HEK293 (cell line): Measurements from ENCODE around the gene ARV1.
A peak's percentile ranks its signal among the peaks of the same experiment; 100 is the strongest.

Source experiments
- BCL11A ChIP-seq: fragments of 450-650 bp; formaldehyde crosslinking; IDR thresholded peaks from 2 replicates; pipeline ENCODE4 v1.5.1; 2016; ENCODE audit warnings: low read depth, missing biosample characterization, missing genetic modification characterization
- EGR2 ChIP-seq: fragments of 450-650 bp; formaldehyde crosslinking; IDR thresholded peaks from 2 replicates; pipeline ENCODE4 v1.5.1; 2016; ENCODE audit warnings: low read depth, missing biosample characterization, missing genetic modification characterization
- HOXD13 ChIP-seq: sonication (generic); formaldehyde crosslinking; IDR thresholded peaks from 2 replicates; pipeline ENCODE4 v1.8.0; 2022; ENCODE audit warnings: missing genetic modification reagents, borderline replicate concordance
- KLF10 ChIP-seq: fragments of 450-650 bp; IDR thresholded peaks from 2 replicates; pipeline ENCODE4 v1.5.1; 2018; ENCODE audit warnings: missing biosample characterization, mild to moderate bottlenecking, missing genetic modification characterization
- RBAK ChIP-seq: fragments of 450-650 bp; formaldehyde crosslinking; IDR thresholded peaks from 2 replicates; pipeline ENCODE4 v1.5.1; 2016; ENCODE audit warnings: missing biosample characterization, missing genetic modification characterization
- TCF7L2 ChIP-seq: IDR thresholded peaks from 2 replicates; pipeline ENCODE4 v1.6.1; 2011; ENCODE audit warnings: low read depth, mild to moderate bottlenecking, inconsistent platforms, low read length, moderate library complexity, borderline replicate concordance
- ZBTB17 ChIP-seq: fragments of 450-650 bp; formaldehyde crosslinking; IDR thresholded peaks from 2 replicates; pipeline ENCODE4 v1.5.1; 2016; ENCODE audit warnings: missing biosample characterization, missing genetic modification characterization
- ZBTB20 ChIP-seq: fragments of 450-650 bp; formaldehyde crosslinking; IDR thresholded peaks from 2 replicates; pipeline ENCODE4 v1.5.1; 2016; ENCODE audit warnings: missing biosample characterization, missing genetic modification characterization
- ZFHX2 ChIP-seq: fragments of 450-650 bp; formaldehyde crosslinking; conservative IDR thresholded peaks from 2 replicates; pipeline ENCODE4 v1.5.1; 2016; ENCODE audit warnings: missing biosample characterization, missing genetic modification characterization
- ZNF146 ChIP-seq: fragments of 450-650 bp; formaldehyde crosslinking; IDR thresholded peaks from 2 replicates; pipeline ENCODE4 v1.5.1; 2016; ENCODE audit warnings: missing biosample characterization, missing genetic modification characterization
- ZNF174 ChIP-seq: fragments of 450-650 bp; formaldehyde crosslinking; IDR thresholded peaks from 2 replicates; pipeline ENCODE4 v1.5.0; 2017; ENCODE audit warnings: missing biosample characterization, mild to moderate bottlenecking, missing genetic modification characterization
- ZNF2 ChIP-seq: fragments of 450-650 bp; formaldehyde crosslinking; IDR thresholded peaks from 2 replicates; pipeline ENCODE4 v1.5.1; 2016; ENCODE audit warnings: missing biosample characterization, missing genetic modification characterization
- ZNF221 ChIP-seq: fragments of 450-650 bp; formaldehyde crosslinking; IDR thresholded peaks from 2 replicates; pipeline ENCODE4 v1.5.1; 2017; ENCODE audit warnings: missing biosample characterization, missing genetic modification characterization, borderline replicate concordance
- ZNF24 ChIP-seq: fragments of 450-650 bp; formaldehyde crosslinking; IDR thresholded peaks from 2 replicates; pipeline ENCODE4 v1.5.1; 2016; ENCODE audit warnings: missing biosample characterization, missing genetic modification characterization
- ZNF292 ChIP-seq: fragments of 450-650 bp; formaldehyde crosslinking; IDR thresholded peaks from 2 replicates; pipeline ENCODE4 v1.5.1; 2016; ENCODE audit warnings: low read depth, missing biosample characterization, missing genetic modification characterization, borderline replicate concordance
- ZNF302 ChIP-seq: fragments of 450-650 bp; formaldehyde crosslinking; IDR thresholded peaks from 2 replicates; pipeline ENCODE4 v1.5.1; 2016; ENCODE audit warnings: missing biosample characterization, missing genetic modification characterization, low read depth
- ZNF324 ChIP-seq: fragments of 450-650 bp; formaldehyde crosslinking; IDR thresholded peaks from 2 replicates; pipeline ENCODE4 v1.5.1; 2016; ENCODE audit warnings: missing biosample characterization, missing genetic modification characterization
- ZNF341 ChIP-seq: fragments of 450-650 bp; formaldehyde crosslinking; IDR thresholded peaks from 2 replicates; pipeline ENCODE4; 2016; ENCODE audit warnings: low read depth, missing biosample characterization, missing genetic modification characterization
- ZNF473 ChIP-seq: fragments of 450-650 bp; formaldehyde crosslinking; IDR thresholded peaks from 2 replicates; pipeline ENCODE4 v1.5.1; 2017; ENCODE audit warnings: missing biosample characterization, missing genetic modification characterization
- ZNF521 ChIP-seq: fragments of 450-650 bp; formaldehyde crosslinking; IDR thresholded peaks from 2 replicates; pipeline ENCODE4 v1.5.1; 2017; ENCODE audit warnings: missing biosample characterization, mild to moderate bottlenecking, missing genetic modification characterization
- ZNF530 ChIP-seq: fragments of 450-650 bp; formaldehyde crosslinking; IDR thresholded peaks from 2 replicates; pipeline ENCODE4 v1.5.1; 2016; ENCODE audit warnings: low read depth, missing biosample characterization, missing genetic modification characterization
- ZNF626 ChIP-seq: fragments of 450-650 bp; sonication (Bioruptor Pico); formaldehyde crosslinking; IDR thresholded peaks from 2 replicates; pipeline ENCODE4 v1.5.1; 2018; ENCODE audit warnings: missing biosample characterization, missing genetic modification characterization, inconsistent platforms
- ZNF664 ChIP-seq: fragments of 450-650 bp; formaldehyde crosslinking; IDR thresholded peaks from 2 replicates; pipeline ENCODE4 v1.5.1; 2016; ENCODE audit warnings: missing biosample characterization, missing genetic modification characterization
- ZNF707 ChIP-seq: fragments of 450-650 bp; formaldehyde crosslinking; IDR thresholded peaks from 2 replicates; pipeline ENCODE4 v1.5.1; 2016; ENCODE audit warnings: missing biosample characterization, missing genetic modification characterization
- ZNF785 ChIP-seq: fragments of 450-650 bp; formaldehyde crosslinking; IDR thresholded peaks from 2 replicates; pipeline ENCODE4 v1.5.1; 2016; ENCODE audit warnings: missing biosample characterization, missing genetic modification characterization
- ZSCAN18 ChIP-seq: fragments of 450-650 bp; formaldehyde crosslinking; IDR thresholded peaks from 2 replicates; pipeline ENCODE4 v1.5.1; 2016; ENCODE audit warnings: missing biosample characterization, missing genetic modification characterization
- TF ChIP-seq, protein P1 (sequence below): fragments of 450-650 bp; formaldehyde crosslinking; conservative IDR thresholded peaks from 2 replicates; pipeline ENCODE4 v1.5.1; 2016; ENCODE audit warnings: low read depth, missing biosample characterization, missing genetic modification characterization
- TF ChIP-seq, protein P2 (sequence below): fragments of 450-650 bp; formaldehyde crosslinking; IDR thresholded peaks from 2 replicates; pipeline ENCODE4 v1.5.1; 2016; ENCODE audit warnings: missing biosample characterization, missing genetic modification characterization
- TF ChIP-seq, protein P3 (sequence below): fragments of 450-650 bp; formaldehyde crosslinking; IDR thresholded peaks from 2 replicates; pipeline ENCODE4 v1.5.1; 2016; ENCODE audit warnings: missing biosample characterization, missing genetic modification characterization, borderline replicate concordance

Gene ARV1

GRCh38 chr1:231011360-231011759, 32.5 kb downstream of the ARV1 start (continued):
- TF ChIP-seq ZNF530 (no peak), ZBTB17 (tag by site-specific recombination) (peak; percentile 81), ZNF626 (tag by site-specific recombination) (no peak), ZSCAN18 (tag by site-specific recombination) (no peak), ZNF292 (tag by site-specific recombination) (no peak), HOXD13 (CRISPR knock-in tag) (no peak), BCL11A (tag by site-specific recombination) (no peak), ZNF146 (no peak), ZBTB20 (no peak), ZNF341 (tag by site-specific recombination) (no peak), KLF10 (tag by site-specific recombination) (no peak), ZNF707 (tag by site-specific recombination) (no peak), ZNF24 (tag by site-specific recombination) (no peak), ZNF221 (tag by site-specific recombination) (no peak), ZNF2 (tag by site-specific recombination) (no peak), EGR2 (tag by site-specific recombination) (no peak), ZNF521 (tag by site-specific recombination) (no peak; the same call in 1 of the 2 replicates), ZFHX2 (tag by site-specific recombination) (no peak), ZNF473 (tag by site-specific recombination) (no peak; the same call in 1 of the 2 replicates), TCF7L2 (no peak), ZNF302 (tag by site-specific recombination) (no peak), ZNF174 (no peak), ZNF324 (tag by site-specific recombination) (no peak), RBAK (tag by site-specific recombination) (peak; percentile 89), ZNF785 (no peak), ZNF664 (tag by site-specific recombination) (no peak)
- TF ChIP-seq, protein P1, sequence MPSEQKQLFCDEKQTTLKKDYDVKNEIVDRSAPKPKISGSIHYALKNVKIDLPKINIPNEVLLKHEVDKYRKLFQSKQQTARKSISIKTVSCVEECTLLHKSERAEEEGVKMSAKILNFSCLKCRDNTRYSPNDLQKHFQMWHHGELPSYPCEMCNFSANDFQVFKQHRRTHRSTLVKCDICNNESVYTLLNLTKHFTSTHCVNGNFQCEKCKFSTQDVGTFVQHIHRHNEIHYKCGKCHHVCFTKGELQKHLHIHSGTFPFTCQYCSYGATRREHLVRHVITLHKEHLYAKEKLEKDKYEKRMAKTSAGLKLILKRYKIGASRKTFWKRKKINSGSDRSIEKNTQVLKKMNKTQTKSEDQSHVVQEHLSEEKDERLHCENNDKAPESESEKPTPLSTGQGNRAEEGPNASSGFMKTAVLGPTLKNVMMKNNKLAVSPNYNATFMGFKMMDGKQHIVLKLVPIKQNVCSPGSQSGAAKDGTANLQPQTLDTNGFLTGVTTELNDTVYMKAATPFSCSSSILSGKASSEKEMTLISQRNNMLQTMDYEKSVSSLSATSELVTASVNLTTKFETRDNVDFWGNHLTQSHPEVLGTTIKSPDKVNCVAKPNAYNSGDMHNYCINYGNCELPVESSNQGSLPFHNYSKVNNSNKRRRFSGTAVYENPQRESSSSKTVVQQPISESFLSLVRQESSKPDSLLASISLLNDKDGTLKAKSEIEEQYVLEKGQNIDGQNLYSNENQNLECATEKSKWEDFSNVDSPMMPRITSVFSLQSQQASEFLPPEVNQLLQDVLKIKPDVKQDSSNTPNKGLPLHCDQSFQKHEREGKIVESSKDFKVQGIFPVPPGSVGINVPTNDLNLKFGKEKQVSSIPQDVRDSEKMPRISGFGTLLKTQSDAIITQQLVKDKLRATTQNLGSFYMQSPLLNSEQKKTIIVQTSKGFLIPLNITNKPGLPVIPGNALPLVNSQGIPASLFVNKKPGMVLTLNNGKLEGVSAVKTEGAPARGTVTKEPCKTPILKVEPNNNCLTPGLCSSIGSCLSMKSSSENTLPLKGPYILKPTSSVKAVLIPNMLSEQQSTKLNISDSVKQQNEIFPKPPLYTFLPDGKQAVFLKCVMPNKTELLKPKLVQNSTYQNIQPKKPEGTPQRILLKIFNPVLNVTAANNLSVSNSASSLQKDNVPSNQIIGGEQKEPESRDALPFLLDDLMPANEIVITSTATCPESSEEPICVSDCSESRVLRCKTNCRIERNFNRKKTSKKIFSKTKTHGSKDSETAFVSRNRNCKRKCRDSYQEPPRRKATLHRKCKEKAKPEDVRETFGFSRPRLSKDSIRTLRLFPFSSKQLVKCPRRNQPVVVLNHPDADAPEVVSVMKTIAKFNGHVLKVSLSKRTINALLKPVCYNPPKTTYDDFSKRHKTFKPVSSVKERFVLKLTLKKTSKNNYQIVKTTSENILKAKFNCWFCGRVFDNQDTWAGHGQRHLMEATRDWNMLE (tag by site-specific recombination): no peak
- TF ChIP-seq, protein P2, sequence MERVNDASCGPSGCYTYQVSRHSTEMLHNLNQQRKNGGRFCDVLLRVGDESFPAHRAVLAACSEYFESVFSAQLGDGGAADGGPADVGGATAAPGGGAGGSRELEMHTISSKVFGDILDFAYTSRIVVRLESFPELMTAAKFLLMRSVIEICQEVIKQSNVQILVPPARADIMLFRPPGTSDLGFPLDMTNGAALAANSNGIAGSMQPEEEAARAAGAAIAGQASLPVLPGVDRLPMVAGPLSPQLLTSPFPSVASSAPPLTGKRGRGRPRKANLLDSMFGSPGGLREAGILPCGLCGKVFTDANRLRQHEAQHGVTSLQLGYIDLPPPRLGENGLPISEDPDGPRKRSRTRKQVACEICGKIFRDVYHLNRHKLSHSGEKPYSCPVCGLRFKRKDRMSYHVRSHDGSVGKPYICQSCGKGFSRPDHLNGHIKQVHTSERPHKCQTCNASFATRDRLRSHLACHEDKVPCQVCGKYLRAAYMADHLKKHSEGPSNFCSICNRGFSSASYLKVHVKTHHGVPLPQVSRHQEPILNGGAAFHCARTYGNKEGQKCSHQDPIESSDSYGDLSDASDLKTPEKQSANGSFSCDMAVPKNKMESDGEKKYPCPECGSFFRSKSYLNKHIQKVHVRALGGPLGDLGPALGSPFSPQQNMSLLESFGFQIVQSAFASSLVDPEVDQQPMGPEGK (tag by site-specific recombination): no peak
- TF ChIP-seq, protein P3, sequence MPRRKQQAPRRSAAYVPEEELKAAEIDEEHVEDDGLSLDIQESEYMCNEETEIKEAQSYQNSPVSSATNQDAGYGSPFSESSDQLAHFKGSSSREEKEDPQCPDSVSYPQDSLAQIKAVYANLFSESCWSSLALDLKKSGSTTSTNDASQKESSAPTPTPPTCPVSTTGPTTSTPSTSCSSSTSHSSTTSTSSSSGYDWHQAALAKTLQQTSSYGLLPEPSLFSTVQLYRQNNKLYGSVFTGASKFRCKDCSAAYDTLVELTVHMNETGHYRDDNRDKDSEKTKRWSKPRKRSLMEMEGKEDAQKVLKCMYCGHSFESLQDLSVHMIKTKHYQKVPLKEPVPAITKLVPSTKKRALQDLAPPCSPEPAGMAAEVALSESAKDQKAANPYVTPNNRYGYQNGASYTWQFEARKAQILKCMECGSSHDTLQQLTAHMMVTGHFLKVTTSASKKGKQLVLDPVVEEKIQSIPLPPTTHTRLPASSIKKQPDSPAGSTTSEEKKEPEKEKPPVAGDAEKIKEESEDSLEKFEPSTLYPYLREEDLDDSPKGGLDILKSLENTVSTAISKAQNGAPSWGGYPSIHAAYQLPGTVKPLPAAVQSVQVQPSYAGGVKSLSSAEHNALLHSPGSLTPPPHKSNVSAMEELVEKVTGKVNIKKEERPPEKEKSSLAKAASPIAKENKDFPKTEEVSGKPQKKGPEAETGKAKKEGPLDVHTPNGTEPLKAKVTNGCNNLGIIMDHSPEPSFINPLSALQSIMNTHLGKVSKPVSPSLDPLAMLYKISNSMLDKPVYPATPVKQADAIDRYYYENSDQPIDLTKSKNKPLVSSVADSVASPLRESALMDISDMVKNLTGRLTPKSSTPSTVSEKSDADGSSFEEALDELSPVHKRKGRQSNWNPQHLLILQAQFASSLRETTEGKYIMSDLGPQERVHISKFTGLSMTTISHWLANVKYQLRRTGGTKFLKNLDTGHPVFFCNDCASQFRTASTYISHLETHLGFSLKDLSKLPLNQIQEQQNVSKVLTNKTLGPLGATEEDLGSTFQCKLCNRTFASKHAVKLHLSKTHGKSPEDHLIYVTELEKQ: no peak
